Activated naive CD4-positive, alpha-beta T cell treated with anti-CD3 and anti-CD28 coated beads, Interleukin-2, amount 50 U/mL, for 16 hours (primary cell): Measurements from ENCODE around the gene PIM2.

Source experiments
- DNase-seq: peaks from one replicate; pipeline ENCODE4 v3.0.0-alpha.2; 2020

The PIM2 gene

GRCh38 chrX:48918643-48919340, at the start of gene PIM2:
PIM2 (minus strand) TSS chrX:48919024; CDS start chrX:48918834, 190 bp downstream.
- peak; percentile 91 for DNase-seq

GRCh38 chrX:48968377-48968776, 49.6 kb upstream of the PIM2 start:
- no peak for DNase-seq

- no peak for DNase-seq
Observed at GRCh38 chrX:48966796-48967579, 48.2 kb upstream of the PIM2 start.

- DNase-seq: no peak
Observed at GRCh38 chrX:48965959-48966358, 47.1 kb upstream of the PIM2 start.

- DNase-seq: no peak
Observed at GRCh38 chrX:48961585-48962091, 42.8 kb upstream of the PIM2 start.

GRCh38 chrX:48960291-48960690, 41.5 kb upstream of the PIM2 start:
- DNase-seq: no peak

- peak; percentile 17 for DNase-seq
Observed at GRCh38 chrX:48958635-48959094, 39.8 kb upstream of the PIM2 start.

- peak; percentile 90 for DNase-seq
Observed at GRCh38 chrX:48957827-48958634, 39.2 kb upstream of the PIM2 start.

- DNase-seq: peak; percentile 79
Observed at GRCh38 chrX:48957477-48957826, 38.6 kb upstream of the PIM2 start, which contains the start of gene OTUD5. OTUD5 (minus strand) TSS chrX:48957607; CDS start chrX:48957570, 37 bp downstream.

GRCh38 chrX:48956728-48957414, 38.0 kb upstream of the PIM2 start:
- DNase-seq: peak; percentile 59

- DNase-seq: no peak
Observed at GRCh38 chrX:48948589-48948988, 29.8 kb upstream of the PIM2 start.

- DNase-seq: peak; percentile 54
Observed at GRCh38 chrX:48945517-48946348, 26.9 kb upstream of the PIM2 start.

- no peak for DNase-seq
Observed at GRCh38 chrX:48942895-48943294, 24.1 kb upstream of the PIM2 start.

GRCh38 chrX:48940404-48940955, 21.7 kb upstream of the PIM2 start:
- no peak for DNase-seq

- DNase-seq: no peak
Observed at GRCh38 chrX:48939524-48940228, 20.9 kb upstream of the PIM2 start.

- peak; percentile 78 for DNase-seq
Observed at GRCh38 chrX:48938721-48939425, 20.0 kb upstream of the PIM2 start.

GRCh38 chrX:48937054-48937907, 18.5 kb upstream of the PIM2 start:
- DNase-seq: peak; percentile 84

- DNase-seq: no peak
Observed at GRCh38 chrX:48936429-48937053, 17.7 kb upstream of the PIM2 start.
